IPS DF 4.7 (cell line): Measurements from ENCODE around the gene RAX2.
A peak's percentile ranks its signal among the peaks of the same experiment; 100 is the strongest.

Experiments used
- DNase-seq: peaks from one replicate; pipeline ENCODE4 v3.0.0-alpha.2; 2013; ENCODE audit warnings: low spot score; ENCODE audit errors: extremely low read depth

Gene RAX2

DNA sequence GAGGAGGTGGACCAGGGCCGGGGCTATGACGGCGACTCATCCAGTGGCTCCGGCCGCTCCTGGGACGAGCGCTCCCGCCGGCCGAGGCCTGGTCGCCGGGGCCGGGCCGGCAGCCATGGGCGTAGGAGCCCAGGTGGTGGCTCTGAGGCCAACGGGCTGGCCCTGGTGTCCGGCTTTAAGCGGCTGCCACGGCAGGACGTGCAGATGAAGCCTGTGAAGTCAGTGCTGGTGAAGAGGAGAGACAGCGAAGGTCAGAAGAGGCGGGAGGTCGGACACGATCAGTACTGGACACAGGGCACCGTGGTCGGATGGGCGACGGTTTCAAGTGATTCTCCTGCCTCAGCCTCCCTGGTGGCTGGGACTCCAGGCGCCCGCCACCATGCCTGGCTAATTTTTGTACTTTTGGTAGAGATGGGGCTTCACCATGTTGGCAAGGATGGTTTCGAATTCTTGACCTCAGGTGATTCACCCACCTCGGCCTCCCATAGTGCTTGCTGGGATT, 41.5 kb downstream of the RAX2 start:
- DNase-seq: no peak

- DNase-seq: no peak
Observed at GRCh38 chr19:3725640-3726310, 46.3 kb downstream of the RAX2 start.

- DNase-seq: no peak
Observed at GRCh38 chr19:3725121-3725520, 46.9 kb downstream of the RAX2 start.

- no peak for DNase-seq
Observed at GRCh38 chr19:3723883-3724282, 48.1 kb downstream of the RAX2 start.

DNA sequence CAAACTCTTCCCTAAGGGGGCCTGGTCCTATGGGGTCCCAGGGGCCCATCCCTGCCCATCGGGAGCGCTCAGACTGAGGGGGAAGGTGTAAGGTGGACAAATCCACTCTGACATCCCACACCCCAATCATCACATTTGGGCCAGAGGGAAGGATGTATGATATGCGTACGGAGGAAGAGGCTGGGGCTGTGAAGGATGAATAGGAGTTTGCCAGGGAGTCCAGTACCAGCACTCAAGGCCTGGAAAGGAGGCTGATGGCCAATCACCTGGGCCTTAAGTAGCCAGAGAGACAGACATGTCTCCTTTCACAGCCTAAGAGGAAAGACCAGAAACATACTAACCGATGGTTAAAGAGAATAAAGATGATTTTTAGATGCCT, 48.9 kb downstream of the RAX2 start:
- DNase-seq: no peak

DNA sequence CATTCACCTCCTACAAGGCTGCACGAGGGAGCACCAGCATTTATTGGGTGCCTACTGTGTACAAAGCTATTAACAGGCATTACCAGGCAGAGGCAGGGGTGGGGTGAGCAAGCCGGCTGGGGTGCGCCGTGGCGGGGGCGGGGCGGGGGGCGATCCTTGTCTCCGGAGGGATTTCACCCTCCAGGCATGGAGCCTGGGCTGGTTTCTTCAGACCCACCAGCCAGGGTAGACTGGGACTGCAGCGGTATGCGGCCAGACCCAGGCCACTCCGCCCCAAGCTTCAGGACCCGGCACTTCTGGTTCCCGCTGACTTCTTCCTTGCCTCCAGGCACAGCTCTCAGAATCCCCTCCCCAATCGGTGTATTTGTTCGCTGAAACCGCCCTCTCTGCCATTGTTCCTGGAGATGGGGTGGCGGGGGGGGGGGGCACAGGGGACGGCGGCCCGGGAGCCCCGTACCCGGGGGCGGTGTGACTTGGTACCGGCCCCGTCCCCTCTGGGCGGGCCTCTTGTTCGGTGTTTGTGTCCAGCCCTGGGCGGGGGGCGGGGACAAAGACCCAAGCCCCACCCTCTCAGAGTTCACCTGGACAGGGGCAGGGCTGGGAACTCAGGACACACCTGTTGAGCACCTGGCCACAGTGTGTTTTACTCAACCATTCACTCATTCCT, 49.5 kb downstream of the RAX2 start:
- no peak for DNase-seq

DNA sequence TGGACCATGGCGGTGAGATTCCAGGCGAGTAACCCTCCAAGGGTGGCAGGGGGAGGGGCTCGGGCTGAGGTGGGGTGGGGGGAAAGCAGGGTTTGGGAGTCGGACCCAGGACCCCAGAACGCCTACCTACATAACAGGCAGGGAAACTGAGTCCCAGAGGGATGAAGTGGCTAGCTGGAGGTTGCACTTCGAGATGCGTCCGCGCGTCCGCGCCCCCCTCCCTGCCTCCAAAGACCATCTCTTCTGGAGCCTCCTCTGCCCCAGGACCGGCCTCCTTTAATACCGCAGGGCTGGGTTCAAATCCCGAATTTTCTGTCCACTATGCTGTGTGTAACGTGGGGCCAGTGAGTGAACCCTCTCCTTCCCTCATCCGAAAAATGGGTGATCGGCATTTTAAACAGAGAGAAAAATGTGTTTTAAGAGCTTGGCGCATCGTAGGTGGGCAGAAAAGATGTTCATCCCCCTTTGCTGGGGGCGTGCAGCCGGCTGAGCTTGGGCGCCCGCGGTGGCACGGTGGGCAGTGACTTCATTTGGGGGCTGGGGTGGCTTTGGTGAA, 50.1 kb downstream of the RAX2 start:
- no peak for DNase-seq

DNA sequence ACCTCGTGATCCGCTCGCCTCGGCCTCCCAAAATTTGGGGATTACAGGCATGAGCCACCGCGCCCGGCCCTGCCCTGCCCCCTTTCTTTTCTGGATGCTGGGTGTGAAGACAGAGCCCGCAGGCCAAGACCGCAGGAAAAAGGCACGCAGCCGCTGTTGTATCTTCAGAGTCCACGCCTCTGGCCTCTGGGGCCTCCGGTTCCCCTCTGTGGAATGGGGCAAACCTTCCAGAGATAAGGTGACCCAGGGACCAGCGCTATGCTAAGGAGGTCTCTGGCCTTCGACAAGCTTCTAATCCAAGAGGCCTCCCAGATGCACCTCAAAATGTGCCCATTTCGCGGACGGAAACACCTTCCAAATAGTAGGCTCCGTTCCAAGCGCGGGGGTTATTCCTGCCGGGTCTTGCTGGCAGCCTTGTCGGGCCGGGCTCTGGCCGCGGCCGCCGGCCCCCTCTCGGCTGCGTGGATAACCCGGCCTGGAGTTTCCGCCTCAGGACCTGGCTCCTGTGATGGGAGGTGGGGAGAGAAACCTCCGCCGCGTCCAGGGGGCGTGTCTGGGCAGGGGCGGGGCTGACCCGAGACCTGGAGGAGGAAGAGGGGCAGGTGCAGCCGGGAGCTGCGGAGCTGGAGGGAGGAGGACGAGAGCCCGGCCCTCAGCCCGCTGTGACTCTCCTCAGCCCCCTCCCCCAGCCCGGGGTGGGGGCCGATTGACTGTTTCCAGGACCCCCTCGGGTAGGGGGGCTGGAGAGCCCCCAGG, 50.7 kb downstream of the RAX2 start:
- DNase-seq: peak; percentile 71

- DNase-seq: no peak
Observed at GRCh38 chr19:3720349-3720917, 51.6 kb downstream of the RAX2 start.

- no peak for DNase-seq
Observed at GRCh38 chr19:3719868-3720267, 52.2 kb downstream of the RAX2 start.
